Measurements from ENCODE around the gene MAPKAP1. TPM values are rescaled to one million over a fixed set of nuclear protein-coding genes. Genes with fewer than 3 reads are reported as not detected.

The MAPKAP1 gene
- polyA plus RNA-seq, 3 donors, result 39.9 to 57.5 (median 44.1) TPM

DNA sequence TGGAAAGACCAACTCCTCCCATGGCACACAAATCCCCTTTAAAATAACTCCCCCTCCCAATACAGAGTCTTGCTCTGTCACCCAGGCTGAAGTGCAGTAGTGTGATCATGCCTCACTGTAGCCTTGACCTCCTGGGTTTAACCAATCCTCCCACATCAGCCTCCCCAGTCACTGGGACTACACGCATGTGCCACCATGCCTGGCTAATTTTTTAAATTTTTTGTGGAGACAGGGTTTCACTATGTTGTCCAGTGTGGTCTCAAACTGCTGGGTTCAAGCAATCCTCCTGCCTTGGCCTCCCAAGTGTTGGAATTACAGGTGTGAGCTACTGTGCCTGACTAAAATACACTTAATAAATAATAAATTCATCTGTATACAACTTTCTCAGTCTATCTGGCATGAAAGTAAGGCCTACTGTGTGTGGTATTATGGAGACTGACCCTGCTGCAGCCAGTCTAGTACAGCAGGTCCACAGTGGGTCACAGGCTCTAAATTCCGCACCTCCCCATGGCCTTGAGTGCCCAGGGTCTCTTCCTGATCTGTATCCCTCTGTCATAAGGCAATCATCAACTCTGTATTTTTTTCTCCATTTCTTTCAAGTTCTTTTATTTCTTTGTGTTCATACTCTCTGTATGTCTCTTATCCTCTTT lies 169.4 kb downstream of the MAPKAP1 start:
- Mint-ChIP-seq H3K4me3 (no peak overlapping the region), H3K27me3 (ENCODE audit: low read depth in 3 of 3) (no peaks in the 10 kb centered on the region)
- peaks cover 22 to 82% of the 10 kb centered on the region in 2 donors for H3K36me3 ChIP-seq (replicated peaks in 1 of 2; ENCODE audit: control insufficient read depth in 1 of 2, insufficient read depth in 2 of 2, low read length in 2 of 2)

DNA sequence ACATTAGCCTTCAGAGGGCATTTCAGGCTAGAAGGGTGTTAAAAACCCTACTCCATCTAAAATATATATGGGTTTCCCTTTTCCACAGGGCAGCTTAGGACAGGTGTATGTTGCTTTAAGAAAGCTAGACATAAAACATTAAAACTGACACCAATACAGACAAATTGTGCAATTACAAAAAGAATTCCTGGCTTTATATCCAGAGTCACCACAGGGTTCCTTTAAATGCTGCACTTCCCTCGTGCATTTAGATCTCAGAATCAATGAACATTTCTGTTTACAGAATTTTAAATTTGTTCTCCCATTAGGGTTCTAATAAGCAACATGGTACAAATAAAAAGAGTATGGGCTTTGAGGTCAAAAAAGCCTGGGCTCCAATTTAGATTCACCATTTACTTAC lies 170.2 kb downstream of the MAPKAP1 start:
- Mint-ChIP-seq H3K9me3 (no peaks in the 10 kb centered on the region), H3K4me3 (no peak overlapping the region), H3K27me3 (ENCODE audit: low read depth in 3 of 3) (no peaks in the 10 kb centered on the region), H3K27ac (no peak overlapping the region), H3K36me3 (peaks cover 28 to 34% of the 10 kb centered on the region in 2 donors), H3K4me1 (no peaks in the 10 kb centered on the region)
- Histone ChIP-seq H3K4me1 (ENCODE audit: control insufficient read depth in 1 of 2, insufficient read depth in 2 of 2, low read length in 2 of 2) (no peaks in the 10 kb centered on the region), H3K36me3 (replicated peaks in 1 of 2; ENCODE audit: control insufficient read depth in 1 of 2, insufficient read depth in 2 of 2, low read length in 2 of 2) (peaks cover 17 to 74% of the 10 kb centered on the region in 2 donors), H3K4me2 (replicated peaks; ENCODE audit: extremely low read depth, low read length, poor library complexity, severe bottlenecking) (no peak overlapping the region), H3K9ac (ENCODE audit: insufficient read depth, low read length, poor library complexity, severe bottlenecking) (no peak overlapping the region), H3K27me3 (ENCODE audit: control insufficient read depth in 2 of 2, insufficient read depth in 2 of 2, low read length in 2 of 2) (no peaks in the 10 kb centered on the region), H3K27ac (ENCODE audit: low read depth in 1 of 2, low read length in 2 of 2) (no peak overlapping the region), H3K4me3 (replicated peaks in 1 of 3; ENCODE audit: low read depth in 2 of 3, low read length in 3 of 3) (no peak overlapping the region), H4K20me1 (ENCODE audit: insufficient read depth, low read length) (no peaks in the 10 kb centered on the region), H3K9me3 (replicated peaks in 1 of 2; ENCODE audit: control insufficient read depth in 1 of 2, insufficient read depth in 1 of 2, low read length in 2 of 2) (no peaks in the 10 kb centered on the region), H3K79me2 (ENCODE audit: insufficient read depth, low read length) (no peaks in the 10 kb centered on the region), H2AFZ (ENCODE audit: insufficient read depth, low read depth, low read length, poor library complexity, severe bottlenecking) (no peak overlapping the region)
- TF ChIP-seq, protein P1, sequence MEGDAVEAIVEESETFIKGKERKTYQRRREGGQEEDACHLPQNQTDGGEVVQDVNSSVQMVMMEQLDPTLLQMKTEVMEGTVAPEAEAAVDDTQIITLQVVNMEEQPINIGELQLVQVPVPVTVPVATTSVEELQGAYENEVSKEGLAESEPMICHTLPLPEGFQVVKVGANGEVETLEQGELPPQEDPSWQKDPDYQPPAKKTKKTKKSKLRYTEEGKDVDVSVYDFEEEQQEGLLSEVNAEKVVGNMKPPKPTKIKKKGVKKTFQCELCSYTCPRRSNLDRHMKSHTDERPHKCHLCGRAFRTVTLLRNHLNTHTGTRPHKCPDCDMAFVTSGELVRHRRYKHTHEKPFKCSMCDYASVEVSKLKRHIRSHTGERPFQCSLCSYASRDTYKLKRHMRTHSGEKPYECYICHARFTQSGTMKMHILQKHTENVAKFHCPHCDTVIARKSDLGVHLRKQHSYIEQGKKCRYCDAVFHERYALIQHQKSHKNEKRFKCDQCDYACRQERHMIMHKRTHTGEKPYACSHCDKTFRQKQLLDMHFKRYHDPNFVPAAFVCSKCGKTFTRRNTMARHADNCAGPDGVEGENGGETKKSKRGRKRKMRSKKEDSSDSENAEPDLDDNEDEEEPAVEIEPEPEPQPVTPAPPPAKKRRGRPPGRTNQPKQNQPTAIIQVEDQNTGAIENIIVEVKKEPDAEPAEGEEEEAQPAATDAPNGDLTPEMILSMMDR (IDR thresholded peaks at IDR 0.05), result no peak
- intact Hi-C loops (cut with micrococcal nuclease), result no loop called here
- DNase-seq, result no peak
- WGBS (ENCODE audit: insufficient coverage), result no CpG with 5 or more reads among the region's 1 CpG

More for the DNA sequence above, 169.4 kb downstream of the MAPKAP1 start:
- H2AFZ ChIP-seq (ENCODE audit: insufficient read depth, low read depth, low read length, poor library complexity, severe bottlenecking), result no peak overlapping the region
- DNase-seq, result no peak
- H3K36me3 Mint-ChIP-seq, result peaks cover 32 to 37% of the 10 kb centered on the region in 2 donors
- H3K27ac Mint-ChIP-seq, result no peak overlapping the region
- 100% methylated on average over 2 of the region's 2 CpGs for WGBS (ENCODE audit: insufficient coverage)
- H4K20me1 ChIP-seq (ENCODE audit: insufficient read depth, low read length), result no peaks in the 10 kb centered on the region
- H3K9me3 Mint-ChIP-seq, result no peaks in the 10 kb centered on the region
- TF ChIP-seq, protein P1 (IDR thresholded peaks at IDR 0.05), result no peak
- no peak overlapping the region for H3K9ac ChIP-seq (ENCODE audit: insufficient read depth, low read length, poor library complexity, severe bottlenecking)
- H3K9me3 ChIP-seq (replicated peaks in 1 of 2; ENCODE audit: control insufficient read depth in 1 of 2, insufficient read depth in 1 of 2, low read length in 2 of 2), result no peaks in the 10 kb centered on the region
- intact Hi-C loops (cut with micrococcal nuclease), result no loop called here
- no peaks in the 10 kb centered on the region for H3K79me2 ChIP-seq (ENCODE audit: insufficient read depth, low read length)
- no peaks in the 10 kb centered on the region for H3K27me3 ChIP-seq (ENCODE audit: control insufficient read depth in 2 of 2, insufficient read depth in 2 of 2, low read length in 2 of 2)
- no peak overlapping the region for H3K27ac ChIP-seq (ENCODE audit: low read depth in 1 of 2, low read length in 2 of 2)
- H3K4me2 ChIP-seq (replicated peaks; ENCODE audit: extremely low read depth, low read length, poor library complexity, severe bottlenecking), result no peak overlapping the region
- H3K4me1 ChIP-seq (ENCODE audit: control insufficient read depth in 1 of 2, insufficient read depth in 2 of 2, low read length in 2 of 2), result no peaks in the 10 kb centered on the region
- H3K4me1 Mint-ChIP-seq, result no peaks in the 10 kb centered on the region
- H3K4me3 ChIP-seq (replicated peaks in 1 of 3; ENCODE audit: low read depth in 2 of 3, low read length in 3 of 3), result no peak overlapping the region
